Neural cell (in vitro differentiated cells): ENCODE results near the gene ADGRG1. TPM values are rescaled to one million over a fixed set of nuclear protein-coding genes. Genes with fewer than 3 reads are reported as not detected.

ENCODE experiments used
- H2AFZ ChIP-seq: fragments of 200-600, 300-800 bp; sonication (generic), shearing (Covaris generic); 2 replicates; pipeline ENCODE4 v1.6.0; 2014; ENCODE audit warnings: low read depth, mild to moderate bottlenecking, antibody characterized with exemption, low read length, moderate library complexity
- H3F3A ChIP-seq: fragments of 200-600 bp; shearing (Covaris generic); 2 replicates; pipeline ENCODE4 v1.6.1; 2016; ENCODE audit warnings: mild to moderate bottlenecking, moderate library complexity, mixed read lengths, antibody characterized with exemption, low read length; ENCODE audit not compliant: insufficient read depth, poor library complexity, severe bottlenecking
- H3K27ac ChIP-seq: fragments of 200-600, 300-800 bp; sonication (generic), shearing (Covaris generic); 2 replicates; pipeline ENCODE4 v1.5.1; 2014; ENCODE audit warnings: mild to moderate bottlenecking, low read length, moderate library complexity
- H3K27me3 ChIP-seq: fragments of 300-800, 200-600 bp; sonication (generic), shearing (Covaris generic); 2 replicates; pipeline ENCODE4 v1.6.0; 2014; ENCODE audit warnings: mild to moderate bottlenecking, low read depth, low read length, moderate library complexity; ENCODE audit not compliant: insufficient read depth
- H3K36me3 ChIP-seq: fragments of 300-800, 200-600 bp; sonication (generic), shearing (Covaris generic); 2 replicates; pipeline ENCODE4 v1.5.1; 2014; ENCODE audit warnings: mild to moderate bottlenecking, antibody characterized with exemption, low read length, moderate library complexity; ENCODE audit not compliant: insufficient read depth
- H3K4me2 ChIP-seq: fragments of 300-800, 200-600 bp; sonication (generic), shearing (Covaris generic); 2 replicates; pipeline ENCODE4 v1.6.0; 2014; ENCODE audit warnings: mild to moderate bottlenecking, low read length
- H3K4me3 ChIP-seq: fragments of 300-800, 200-600 bp; sonication (generic), shearing (Covaris generic); 2 replicates; pipeline ENCODE4 v1.5.1; 2014; ENCODE audit warnings: mild to moderate bottlenecking, low read length, moderate library complexity
- H3K79me2 ChIP-seq: fragments of 200-600 bp; shearing (Covaris generic); replicated peaks from 2 replicates; pipeline ENCODE4 v1.6.0; 2014; ENCODE audit warnings: mild to moderate bottlenecking, low read length, moderate library complexity; ENCODE audit not compliant: insufficient read depth
- H3K9ac ChIP-seq: fragments of 300-800, 200-600 bp; sonication (generic), shearing (Covaris generic); 2 replicates; pipeline ENCODE4 v1.6.1; 2016; ENCODE audit warnings: mild to moderate bottlenecking, low read length, mixed read lengths
- H3K9me2 ChIP-seq: fragments of 200-600 bp; shearing (Covaris generic); 2 replicates; pipeline ENCODE4 v1.6.1; 2016; ENCODE audit warnings: mild to moderate bottlenecking, low read length, mixed read lengths; ENCODE audit not compliant: insufficient read depth
- H3K9me3 ChIP-seq: fragments of 200-600, 300-800 bp; sonication (generic), shearing (Covaris generic); 2 replicates; pipeline ENCODE4 v1.6.1; 2016; ENCODE audit warnings: mild to moderate bottlenecking, mixed run types, low read length, moderate library complexity, mixed read lengths
- H4K20me1 ChIP-seq: fragments of 200-600 bp; shearing (Covaris generic); 2 replicates; pipeline ENCODE4 v1.6.1; 2016; ENCODE audit warnings: mild to moderate bottlenecking, mixed run types; ENCODE audit not compliant: insufficient read depth
- EP300 ChIP-seq: fragments of 450-650 bp; conservative IDR thresholded peaks from 2 replicates; pipeline ENCODE4 v1.6.1; 2014; ENCODE audit warnings: antibody characterized with exemption, mild to moderate bottlenecking, moderate library complexity; ENCODE audit not compliant: poor library complexity, severe bottlenecking
- EZH2 ChIP-seq: fragments of 200-600, 300-800 bp; shearing (Covaris generic), sonication (generic); IDR thresholded peaks from 2 replicates; pipeline ENCODE4 v1.6.1; 2014; ENCODE audit warnings: antibody characterized with exemption, low read length, borderline replicate concordance, mild to moderate bottlenecking; ENCODE audit not compliant: insufficient read depth, poor library complexity, severe bottlenecking
- MXI1 ChIP-seq: fragments of 450-650 bp; conservative IDR thresholded peaks from 2 replicates; pipeline ENCODE4 v1.6.1; 2014; ENCODE audit warnings: antibody characterized with exemption, mild to moderate bottlenecking; ENCODE audit not compliant: poor library complexity, severe bottlenecking
- POLR2AphosphoS5 ChIP-seq: IDR thresholded peaks from 2 replicates; pipeline ENCODE4 v1.6.1; 2012
- RAD21 ChIP-seq: fragments of 450-650 bp; conservative IDR thresholded peaks from 2 replicates; pipeline ENCODE4 v1.6.1; 2014; ENCODE audit warnings: antibody characterized with exemption, mild to moderate bottlenecking, moderate library complexity
- SMC3 ChIP-seq: fragments of 450-650 bp; conservative IDR thresholded peaks from 2 replicates; pipeline ENCODE4 v1.6.1; 2014; ENCODE audit warnings: antibody characterized with exemption, mild to moderate bottlenecking, moderate library complexity; ENCODE audit not compliant: poor library complexity
- TAF1 ChIP-seq: IDR thresholded peaks from 2 replicates; pipeline ENCODE4 v1.6.1; 2012; ENCODE audit warnings: low read depth
- polyA plus RNA-seq: library from polyadenylated mRNA; depleted of rRNA; stranded (reverse); fragments of >200 nt; gene quantifications from 2 replicates; pipeline ENCODE4 v1.2.3, GENCODE V29; 2014
- TF ChIP-seq, protein P1 (sequence below): IDR thresholded peaks from 2 replicates; pipeline ENCODE4 v1.6.1; 2012; ENCODE audit warnings: borderline replicate concordance
- TF ChIP-seq, protein P2 (sequence below): fragments of 450-650 bp; IDR thresholded peaks from 2 replicates; pipeline ENCODE4 v1.5.1; 2014; ENCODE audit warnings: antibody characterized with exemption, mild to moderate bottlenecking, moderate library complexity; ENCODE audit not compliant: poor library complexity, severe bottlenecking

The ADGRG1 gene
- polyA plus RNA-seq, 1 donor from 2014 or later, result 86.8 TPM

DNA sequence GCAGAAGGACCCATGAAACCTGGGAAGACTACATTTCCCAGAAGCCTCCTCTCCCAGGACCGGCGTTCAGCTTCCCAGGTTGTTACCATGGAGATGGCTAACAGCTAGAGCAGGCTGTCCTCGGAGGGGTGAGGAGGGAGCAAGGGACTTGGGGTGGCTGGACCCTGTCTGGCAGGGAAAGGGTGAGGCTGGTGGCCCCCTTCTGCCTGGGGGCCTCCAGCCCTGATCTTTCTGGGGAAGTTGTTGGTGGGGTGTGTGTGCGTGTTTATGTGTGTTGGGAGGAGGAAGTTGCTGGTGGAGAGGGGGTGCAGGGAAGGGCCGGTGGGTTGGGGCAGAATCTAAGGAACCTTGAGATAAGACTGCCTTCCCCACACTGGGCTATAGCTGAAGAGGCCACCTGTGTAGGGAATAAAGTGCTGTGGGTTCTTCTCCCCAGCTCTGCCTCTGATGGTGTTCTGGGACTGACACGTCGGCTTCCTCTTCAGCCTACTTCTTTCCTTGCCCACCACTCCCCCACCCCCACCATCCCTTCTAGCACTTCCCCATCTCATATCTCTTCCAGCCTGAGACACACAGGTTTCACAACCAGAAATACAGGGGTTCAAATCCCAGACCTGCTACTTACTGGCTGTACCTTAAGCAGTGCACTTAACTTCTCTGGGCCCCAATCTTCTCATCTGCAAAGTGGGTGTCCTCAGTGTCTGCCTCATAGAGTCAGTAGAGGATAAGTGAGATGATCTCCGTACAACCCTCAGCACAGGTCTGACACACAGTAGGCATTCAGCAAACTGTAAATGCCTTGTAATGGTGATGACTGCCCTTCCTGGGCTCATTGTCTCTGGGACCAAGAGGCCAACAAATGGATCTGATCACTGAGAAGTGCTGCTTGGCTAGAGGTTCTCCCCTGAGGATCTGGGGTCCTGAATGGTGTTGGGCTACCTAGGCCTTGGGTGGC is 66.6 kb downstream of the ADGRG1 start, which contains the start of gene DRC7:
TSS of gene DRC7 (plus strand) at position 82 of the 955 bp plus-strand sequence. CDS start 3,144 bp downstream, outside the sequence.
- Histone ChIP-seq H3K9ac (peak within 1 kb of the TSS; percentile 17), H3K36me3 (no peaks in the 10 kb centered on the region), H3F3A (no peaks in the 10 kb centered on the region), H3K9me3 (no peaks in the 10 kb centered on the region), H3K4me2 (peak within 1 kb of the TSS; percentile 88), H3K79me2 (no peaks in the 10 kb centered on the region), H3K9me2 (no peaks in the 10 kb centered on the region), H3K27ac (peak within 1 kb of the TSS; percentile 19), H3K27me3 (no peaks in the 10 kb centered on the region), H2AFZ (peak within 1 kb of the TSS; percentile 66), H3K4me3 (peak within 1 kb of the TSS; percentile 59), H4K20me1 (no peaks in the 10 kb centered on the region)
- TF ChIP-seq EP300 (peak; percentile 37), POLR2AphosphoS5 (no peak)

DNA sequence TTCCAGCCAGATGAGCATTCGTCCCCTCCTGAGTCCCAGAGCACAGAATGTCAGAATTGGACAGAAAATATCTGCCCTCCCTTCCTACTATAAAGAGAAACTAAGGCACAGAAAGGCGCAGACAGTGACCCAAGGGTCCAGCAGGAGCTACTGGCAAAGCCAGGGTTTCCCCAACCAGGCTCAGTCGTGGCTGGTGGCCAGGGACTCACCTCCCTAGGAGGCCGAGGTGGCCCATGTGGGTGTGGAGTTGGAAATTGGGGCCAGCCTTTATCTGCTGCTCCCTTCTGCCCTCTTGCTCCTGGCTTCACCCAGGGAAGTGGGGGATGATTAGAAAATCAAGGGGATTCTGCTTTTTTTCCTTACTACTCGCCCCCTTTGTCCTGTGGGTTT is 67.2 kb downstream of the ADGRG1 start:
- H3K9me3 ChIP-seq, result no peaks in the 10 kb centered on the region
- no peak overlapping the region for H3K4me3 ChIP-seq
- no peak overlapping the region for H3K4me2 ChIP-seq
- no peak overlapping the region for H3K9ac ChIP-seq
- no peak overlapping the region for H3K27ac ChIP-seq
- H4K20me1 ChIP-seq, result no peaks in the 10 kb centered on the region
- TF ChIP-seq EZH2 (no peak), POLR2AphosphoS5 (no peak), RAD21 (no peak), EP300 (no peak)
- H3K79me2 ChIP-seq, result no peaks in the 10 kb centered on the region
- no peak overlapping the region for H2AFZ ChIP-seq
- no peaks in the 10 kb centered on the region for H3K36me3 ChIP-seq
- no peaks in the 10 kb centered on the region for H3F3A ChIP-seq
- no peaks in the 10 kb centered on the region for H3K9me2 ChIP-seq
- no peaks in the 10 kb centered on the region for H3K27me3 ChIP-seq

DNA sequence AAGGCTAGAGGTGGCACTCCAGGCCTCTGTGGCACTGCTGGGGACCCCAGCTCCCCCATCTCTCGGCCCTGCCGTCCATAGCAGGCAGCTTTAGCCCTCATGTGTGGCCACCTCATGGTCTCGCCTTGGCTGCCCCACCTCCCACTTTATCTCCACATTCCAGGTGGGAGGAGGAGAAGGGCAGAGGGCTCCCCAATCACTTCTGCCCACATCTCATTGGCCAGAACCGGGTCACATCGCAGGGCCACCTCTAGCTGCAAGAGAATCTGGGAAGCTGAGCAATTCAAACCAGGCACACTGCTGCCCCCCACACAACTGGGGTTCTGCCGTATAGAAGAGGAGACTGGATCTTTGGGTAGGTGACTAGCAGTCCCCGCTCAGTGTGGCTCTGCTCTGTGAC is 67.8 kb downstream of the ADGRG1 start:
- Histone ChIP-seq H3K27ac (no peak overlapping the region), H3K9ac (no peak overlapping the region), H2AFZ (no peak overlapping the region), H3K4me3 (no peak overlapping the region), H3K4me2 (no peak overlapping the region), H3F3A (no peaks in the 10 kb centered on the region), H3K36me3 (no peaks in the 10 kb centered on the region), H3K9me2 (no peaks in the 10 kb centered on the region), H3K79me2 (no peaks in the 10 kb centered on the region), H4K20me1 (no peaks in the 10 kb centered on the region), H3K27me3 (no peaks in the 10 kb centered on the region), H3K9me3 (no peaks in the 10 kb centered on the region)
- TF ChIP-seq, protein P1, sequence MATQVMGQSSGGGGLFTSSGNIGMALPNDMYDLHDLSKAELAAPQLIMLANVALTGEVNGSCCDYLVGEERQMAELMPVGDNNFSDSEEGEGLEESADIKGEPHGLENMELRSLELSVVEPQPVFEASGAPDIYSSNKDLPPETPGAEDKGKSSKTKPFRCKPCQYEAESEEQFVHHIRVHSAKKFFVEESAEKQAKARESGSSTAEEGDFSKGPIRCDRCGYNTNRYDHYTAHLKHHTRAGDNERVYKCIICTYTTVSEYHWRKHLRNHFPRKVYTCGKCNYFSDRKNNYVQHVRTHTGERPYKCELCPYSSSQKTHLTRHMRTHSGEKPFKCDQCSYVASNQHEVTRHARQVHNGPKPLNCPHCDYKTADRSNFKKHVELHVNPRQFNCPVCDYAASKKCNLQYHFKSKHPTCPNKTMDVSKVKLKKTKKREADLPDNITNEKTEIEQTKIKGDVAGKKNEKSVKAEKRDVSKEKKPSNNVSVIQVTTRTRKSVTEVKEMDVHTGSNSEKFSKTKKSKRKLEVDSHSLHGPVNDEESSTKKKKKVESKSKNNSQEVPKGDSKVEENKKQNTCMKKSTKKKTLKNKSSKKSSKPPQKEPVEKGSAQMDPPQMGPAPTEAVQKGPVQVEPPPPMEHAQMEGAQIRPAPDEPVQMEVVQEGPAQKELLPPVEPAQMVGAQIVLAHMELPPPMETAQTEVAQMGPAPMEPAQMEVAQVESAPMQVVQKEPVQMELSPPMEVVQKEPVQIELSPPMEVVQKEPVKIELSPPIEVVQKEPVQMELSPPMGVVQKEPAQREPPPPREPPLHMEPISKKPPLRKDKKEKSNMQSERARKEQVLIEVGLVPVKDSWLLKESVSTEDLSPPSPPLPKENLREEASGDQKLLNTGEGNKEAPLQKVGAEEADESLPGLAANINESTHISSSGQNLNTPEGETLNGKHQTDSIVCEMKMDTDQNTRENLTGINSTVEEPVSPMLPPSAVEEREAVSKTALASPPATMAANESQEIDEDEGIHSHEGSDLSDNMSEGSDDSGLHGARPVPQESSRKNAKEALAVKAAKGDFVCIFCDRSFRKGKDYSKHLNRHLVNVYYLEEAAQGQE, result no peak
- TF ChIP-seq EP300 (no peak), RAD21 (no peak), TAF1 (no peak), EZH2 (no peak), POLR2AphosphoS5 (no peak), MXI1 (no peak), SMC3 (no peak)
- TF ChIP-seq, protein P2, sequence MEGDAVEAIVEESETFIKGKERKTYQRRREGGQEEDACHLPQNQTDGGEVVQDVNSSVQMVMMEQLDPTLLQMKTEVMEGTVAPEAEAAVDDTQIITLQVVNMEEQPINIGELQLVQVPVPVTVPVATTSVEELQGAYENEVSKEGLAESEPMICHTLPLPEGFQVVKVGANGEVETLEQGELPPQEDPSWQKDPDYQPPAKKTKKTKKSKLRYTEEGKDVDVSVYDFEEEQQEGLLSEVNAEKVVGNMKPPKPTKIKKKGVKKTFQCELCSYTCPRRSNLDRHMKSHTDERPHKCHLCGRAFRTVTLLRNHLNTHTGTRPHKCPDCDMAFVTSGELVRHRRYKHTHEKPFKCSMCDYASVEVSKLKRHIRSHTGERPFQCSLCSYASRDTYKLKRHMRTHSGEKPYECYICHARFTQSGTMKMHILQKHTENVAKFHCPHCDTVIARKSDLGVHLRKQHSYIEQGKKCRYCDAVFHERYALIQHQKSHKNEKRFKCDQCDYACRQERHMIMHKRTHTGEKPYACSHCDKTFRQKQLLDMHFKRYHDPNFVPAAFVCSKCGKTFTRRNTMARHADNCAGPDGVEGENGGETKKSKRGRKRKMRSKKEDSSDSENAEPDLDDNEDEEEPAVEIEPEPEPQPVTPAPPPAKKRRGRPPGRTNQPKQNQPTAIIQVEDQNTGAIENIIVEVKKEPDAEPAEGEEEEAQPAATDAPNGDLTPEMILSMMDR, result no peak
